GM11168 (cell line): ENCODE data around the gene ANP32B.
"Not testable (repeated sequence)": the region's sequence is repeated elsewhere in the genome, so short reads cannot be mapped to it uniquely, and the experiment has no call there.

Source experiments
- in situ Hi-C: fragments of 300-500 bp; cut with MboI; formaldehyde crosslinking; loops from one replicate; pipeline ENCODE4 v1.12.0; 2022; ENCODE audit warnings: low sequenced_read_pairs; ENCODE audit not compliant: unreplicated experiment

Gene ANP32B

DNA sequence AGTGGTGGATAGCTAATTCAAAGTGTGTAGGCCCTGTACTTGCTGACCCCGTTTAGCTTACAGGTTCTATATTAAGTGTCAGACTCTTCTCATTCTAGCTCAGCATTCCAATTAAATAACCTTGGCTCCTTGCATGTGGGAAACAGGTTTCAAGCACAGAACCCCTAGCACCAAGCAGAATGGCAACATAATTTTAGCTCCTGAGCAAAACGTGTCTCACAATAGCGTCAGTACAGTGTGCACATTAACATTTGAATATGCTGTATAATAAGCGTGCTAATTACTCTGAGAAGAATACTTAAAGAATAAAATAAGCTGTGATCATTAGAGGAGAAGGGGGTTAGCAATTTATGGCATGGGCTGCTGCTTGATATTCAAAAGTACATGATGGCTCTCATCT is 21.0 kb upstream of the ANP32B start:
- in situ Hi-C loops = no loop called here

DNA sequence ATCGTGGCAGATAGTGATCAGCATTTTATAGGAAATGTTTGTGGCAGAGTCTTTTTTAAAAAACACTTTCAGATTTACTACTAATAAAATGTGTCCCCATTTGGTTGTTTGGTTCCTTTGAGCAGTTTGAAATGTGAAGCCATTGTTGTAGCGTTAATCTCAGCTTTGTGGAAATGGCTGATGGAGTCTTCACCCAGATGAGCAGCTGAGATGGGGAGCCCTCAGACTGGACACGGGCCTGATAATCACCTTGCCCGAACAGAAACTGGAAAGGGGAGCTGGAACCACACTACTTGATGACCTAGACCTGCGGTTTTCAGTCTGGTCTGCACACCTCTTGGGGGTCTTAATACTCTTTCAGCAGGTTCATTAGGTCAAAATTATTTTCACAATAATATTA is 20.6 kb upstream of the ANP32B start:
- in situ Hi-C loops = no loop called here

DNA sequence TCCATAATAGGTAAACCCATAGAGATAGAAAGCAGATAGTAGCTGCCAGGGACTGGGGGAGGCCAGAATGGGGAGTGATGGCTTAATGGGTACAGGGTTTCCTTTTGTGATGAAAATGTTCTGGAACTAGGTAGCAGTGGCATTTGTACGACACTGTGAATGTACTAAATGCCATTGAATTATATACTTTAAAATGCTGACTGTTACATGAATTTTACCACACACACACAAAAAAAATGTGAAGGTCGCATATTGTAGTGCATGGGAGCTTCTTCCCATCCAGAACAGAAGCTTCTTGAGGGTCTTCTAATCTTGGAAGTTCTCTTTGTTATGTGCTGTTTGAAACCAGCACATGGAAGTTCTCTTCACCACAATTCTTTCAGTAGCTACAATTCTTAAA is 19.9 kb upstream of the ANP32B start:
- in situ Hi-C loops = no loop called here

DNA sequence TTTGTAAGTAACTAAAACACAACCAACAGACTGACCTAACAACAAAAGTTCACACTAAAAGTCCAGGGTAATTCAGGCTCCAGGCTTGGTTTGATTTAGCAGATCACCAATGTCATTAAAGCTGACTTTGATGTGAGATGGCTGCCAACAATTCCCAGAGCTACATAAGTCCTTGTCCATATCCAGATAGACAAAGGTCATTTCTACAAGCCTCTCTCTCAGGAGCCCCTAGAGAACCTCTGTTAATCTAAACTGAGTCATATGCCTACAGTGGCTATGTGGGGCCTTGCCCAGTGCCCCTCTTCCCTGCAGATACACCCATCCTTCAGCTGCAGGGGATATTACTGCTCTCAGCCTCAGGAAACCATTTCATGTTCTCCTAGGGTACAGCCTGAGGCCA is 18.2 kb upstream of the ANP32B start:
- in situ Hi-C loops = no loop called here

DNA sequence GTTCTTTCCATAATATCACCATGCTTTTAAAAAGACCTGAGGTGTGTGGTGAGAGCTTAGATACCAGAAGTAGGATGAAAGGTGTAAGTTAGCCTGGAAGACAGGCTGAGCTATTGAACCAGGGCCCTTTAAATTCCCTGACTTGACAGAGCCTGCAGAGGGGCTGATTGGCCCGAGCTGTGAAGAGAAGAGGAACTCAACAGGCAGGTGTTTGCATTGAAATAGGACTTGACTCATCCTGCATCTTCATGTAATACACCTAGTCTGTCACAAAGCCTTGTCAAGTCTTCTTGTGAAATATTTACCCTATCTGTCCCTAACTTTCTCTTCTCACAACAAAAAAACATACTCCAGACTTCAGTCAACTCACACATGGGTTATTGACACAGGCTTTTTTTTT is 16.6 kb upstream of the ANP32B start:
- in situ Hi-C loops = no loop called here

DNA sequence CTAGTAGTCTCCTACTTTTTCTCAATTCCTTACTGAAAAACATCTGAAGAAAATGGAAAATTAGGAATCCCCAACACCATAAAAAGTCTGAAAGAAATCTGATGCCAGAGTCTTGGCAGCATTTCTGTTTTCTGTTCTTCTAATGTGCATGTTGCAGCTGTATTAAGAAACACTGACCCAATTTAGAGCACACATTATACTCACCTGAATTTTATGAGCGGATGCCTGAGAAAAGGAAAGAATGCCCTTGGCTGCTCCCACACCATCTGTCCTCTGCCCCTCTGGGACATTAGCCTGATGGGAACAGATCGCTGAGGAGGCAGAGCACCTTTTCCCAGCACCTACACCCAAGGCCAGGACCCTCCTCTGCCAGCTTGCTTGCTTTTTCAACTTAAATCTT is 14.1 kb upstream of the ANP32B start:
- in situ Hi-C loops = no loop called here

DNA sequence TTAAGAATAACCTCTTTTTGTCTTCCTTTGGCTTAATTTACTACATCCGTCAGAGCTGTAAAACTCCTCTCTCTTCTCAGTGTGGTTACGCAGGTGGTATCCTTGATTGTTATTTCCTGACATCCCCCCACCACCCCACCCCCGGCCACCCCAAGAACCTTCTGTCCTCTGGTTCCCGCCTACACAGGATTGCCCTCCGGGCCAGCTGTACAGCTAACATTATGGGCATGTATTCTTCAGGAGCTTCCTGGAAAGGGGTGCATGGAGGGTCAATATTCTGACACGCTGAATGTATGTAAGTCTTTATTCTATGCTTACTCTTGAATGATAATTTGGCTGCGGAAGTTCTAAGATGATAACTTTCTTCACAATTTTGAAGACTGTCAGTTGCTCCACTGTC is 13.0 kb upstream of the ANP32B start:
- in situ Hi-C loops = no loop called here

DNA sequence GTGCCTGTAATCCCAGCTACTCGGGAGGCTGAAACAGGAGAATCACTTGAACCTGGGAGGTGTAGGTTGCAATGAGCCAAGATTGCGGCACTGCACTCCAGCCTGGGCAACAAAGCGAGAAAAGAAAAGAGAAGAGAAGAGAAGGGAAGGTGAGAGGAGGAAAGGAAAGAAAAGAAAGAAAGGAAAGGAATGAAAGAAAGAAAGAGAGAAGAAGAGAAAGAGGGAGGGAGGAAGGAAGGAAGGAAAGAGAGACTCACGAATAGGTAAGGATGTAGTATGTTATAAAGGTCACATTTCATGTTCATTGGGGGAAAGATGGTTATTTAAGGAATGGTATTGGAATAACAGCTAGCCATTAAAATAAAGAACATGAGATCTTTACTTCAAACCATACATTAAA is 10.4 kb upstream of the ANP32B start:
- in situ Hi-C loops = no loop called here

DNA sequence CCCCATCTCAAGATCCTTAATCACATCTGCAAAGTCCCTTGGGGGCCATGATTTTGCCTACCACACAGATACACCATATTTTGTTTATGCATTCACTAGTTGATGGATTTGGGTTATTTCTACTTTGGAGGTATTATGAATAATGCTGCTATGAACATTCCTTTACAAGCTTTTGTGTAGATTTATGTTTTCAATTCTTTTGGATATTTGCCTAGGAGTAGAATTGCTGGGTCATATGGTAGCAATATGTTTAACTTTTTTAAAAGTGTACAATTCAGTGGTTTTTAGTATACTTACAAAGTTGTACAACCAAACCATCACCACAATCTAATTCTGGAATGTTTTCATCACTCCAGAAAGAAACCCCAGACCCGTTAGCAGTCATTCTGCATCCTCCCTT is 7.8 kb upstream of the ANP32B start:
- in situ Hi-C loops = no loop called here

DNA sequence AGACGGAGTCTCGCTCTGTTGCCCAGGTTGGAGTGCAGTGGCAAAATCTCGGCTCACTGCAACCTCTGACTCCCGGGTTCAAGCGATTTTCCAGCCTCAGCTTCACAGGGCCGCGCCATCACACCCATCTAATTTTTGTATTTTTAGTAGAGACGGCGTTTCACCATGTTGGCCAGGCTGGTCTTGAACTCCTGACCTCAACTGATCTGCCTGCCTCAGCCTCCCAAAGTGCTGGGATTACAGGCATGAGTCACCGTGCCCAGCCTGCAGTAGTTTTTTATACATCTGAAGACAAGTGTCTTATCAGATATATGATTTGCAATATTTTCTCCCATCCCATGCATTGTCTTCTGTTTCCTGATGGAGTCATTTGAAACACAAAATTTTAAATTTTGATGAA is 6.5 kb upstream of the ANP32B start:
- in situ Hi-C loops = not testable (repeated sequence)

DNA sequence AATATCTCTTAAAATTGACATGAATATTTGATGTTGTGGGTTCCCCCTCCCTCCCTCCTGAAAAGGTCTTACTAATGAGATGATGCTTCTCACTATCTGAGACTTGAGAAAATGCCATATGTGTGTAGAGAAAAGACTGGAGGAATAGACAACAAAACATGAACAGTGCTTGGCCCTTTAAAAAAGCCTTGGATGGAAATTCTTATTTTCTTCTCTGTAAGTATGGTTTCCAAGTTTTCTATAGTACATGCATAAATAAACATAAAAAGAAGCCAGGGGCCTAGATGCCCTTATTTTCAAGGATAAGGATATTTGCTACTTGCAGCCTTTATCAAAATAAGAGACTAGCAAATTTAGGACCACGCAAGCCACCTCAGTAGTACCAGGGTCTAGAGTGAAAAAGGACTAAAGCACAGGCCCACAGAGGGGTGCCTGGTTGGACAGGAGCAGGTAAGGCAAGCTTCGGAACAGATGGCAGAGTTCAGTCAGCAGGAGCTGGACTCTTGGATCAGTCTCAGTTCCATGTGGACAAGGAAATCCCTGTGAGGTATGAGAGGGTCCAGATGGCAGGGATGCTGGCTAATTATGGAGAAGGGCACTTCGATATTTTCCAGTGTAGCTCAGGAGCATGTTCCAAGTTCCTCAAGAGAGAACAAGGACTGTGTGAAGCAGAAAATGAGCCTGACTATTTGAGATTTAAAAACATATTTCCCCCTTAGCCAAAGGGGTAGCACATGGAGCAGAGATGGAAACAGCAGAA is 4.6 kb upstream of the ANP32B start:
- in situ Hi-C loops = no loop called here

DNA sequence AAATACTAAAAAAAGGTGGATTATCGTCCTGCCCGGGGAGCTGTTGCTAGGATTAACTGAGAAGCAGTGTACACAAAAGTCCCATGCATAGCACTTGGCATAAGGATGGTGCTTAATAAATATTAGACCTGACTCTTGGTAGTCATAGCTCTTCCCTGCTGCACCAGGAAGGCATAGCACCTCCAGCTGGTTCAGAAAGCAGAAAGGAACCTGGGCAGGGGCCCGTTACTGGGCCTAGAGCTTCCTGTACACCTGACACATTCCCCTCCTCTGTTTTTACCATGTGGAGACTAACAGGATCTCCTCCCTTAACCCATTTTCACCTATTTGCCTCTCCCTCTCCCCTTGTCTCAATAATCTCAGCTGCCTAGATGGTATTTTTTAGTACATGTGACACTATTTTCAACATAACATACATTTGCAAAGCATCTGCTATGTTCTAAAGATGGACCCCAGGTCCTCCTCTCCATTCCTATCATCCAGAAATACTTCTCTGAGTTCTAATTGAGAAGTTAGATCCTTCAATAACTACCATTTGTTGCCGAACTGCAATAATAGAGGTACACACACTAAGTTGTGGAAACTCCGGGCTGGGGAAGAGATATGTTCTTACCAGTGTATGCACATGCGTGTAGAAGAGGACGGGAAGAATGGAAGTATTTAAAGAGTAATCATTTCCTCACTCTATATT is 3.2 kb upstream of the ANP32B start:
- in situ Hi-C loops = no loop called here

DNA sequence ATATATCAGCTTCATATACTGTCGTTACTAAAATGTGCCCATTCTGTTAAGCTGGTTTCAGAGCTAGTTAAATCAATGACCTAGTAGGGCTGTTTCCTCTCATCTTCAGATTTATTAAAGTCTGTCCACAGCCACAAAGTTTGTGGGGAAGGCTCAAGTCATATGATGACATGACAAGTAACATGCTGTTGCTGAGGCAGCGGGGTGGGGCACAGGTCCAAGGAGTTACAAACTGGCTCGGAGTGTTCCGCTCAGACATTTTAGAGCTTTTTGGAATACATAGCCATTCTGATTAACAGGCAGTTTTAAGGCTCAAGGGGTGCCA is 2.7 kb upstream of the ANP32B start:
- in situ Hi-C loops = no loop called here

DNA sequence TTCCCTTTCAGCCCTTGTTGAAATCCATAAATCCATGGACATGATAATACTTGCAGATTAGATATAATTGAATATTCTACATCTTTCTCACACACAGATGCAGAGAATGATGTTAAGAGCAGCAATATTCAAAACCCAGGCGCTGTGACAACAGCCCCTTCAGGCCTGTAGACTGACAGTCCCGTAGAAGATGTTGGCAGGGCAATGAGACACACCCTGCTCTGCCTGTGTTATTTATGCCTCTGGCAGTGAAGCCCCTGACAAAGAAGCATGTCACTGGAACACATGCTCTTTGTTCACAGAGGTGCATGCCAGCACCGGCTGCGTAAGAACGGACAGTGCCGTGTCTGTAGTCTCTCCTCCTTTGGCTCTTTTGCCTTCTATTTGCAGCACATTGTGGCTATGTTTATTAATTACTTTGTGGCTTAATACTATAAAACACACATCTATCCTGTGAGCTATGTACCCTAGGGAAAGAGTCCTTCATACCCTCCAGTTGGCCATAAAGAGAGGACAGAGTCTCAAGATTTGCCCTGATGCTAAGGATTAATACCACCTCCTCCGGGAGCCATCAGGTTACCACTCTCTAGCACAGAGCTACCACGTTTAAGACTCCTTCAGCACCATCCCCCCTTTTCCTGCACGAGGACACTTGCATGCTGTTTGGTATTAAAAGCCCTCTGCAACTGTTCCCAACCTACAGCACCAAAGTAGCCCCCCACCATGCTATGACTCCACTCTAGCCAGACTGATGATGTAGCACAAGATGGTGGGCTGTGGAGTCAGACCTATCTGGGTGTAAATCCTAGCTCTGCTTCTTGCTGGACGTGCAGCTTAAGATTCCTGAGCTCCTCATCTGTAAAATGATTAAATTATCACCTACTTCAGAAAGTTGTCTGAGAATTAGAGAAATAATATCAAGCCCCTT is 2.0 kb upstream of the ANP32B start:
- in situ Hi-C loops = no loop called here

DNA sequence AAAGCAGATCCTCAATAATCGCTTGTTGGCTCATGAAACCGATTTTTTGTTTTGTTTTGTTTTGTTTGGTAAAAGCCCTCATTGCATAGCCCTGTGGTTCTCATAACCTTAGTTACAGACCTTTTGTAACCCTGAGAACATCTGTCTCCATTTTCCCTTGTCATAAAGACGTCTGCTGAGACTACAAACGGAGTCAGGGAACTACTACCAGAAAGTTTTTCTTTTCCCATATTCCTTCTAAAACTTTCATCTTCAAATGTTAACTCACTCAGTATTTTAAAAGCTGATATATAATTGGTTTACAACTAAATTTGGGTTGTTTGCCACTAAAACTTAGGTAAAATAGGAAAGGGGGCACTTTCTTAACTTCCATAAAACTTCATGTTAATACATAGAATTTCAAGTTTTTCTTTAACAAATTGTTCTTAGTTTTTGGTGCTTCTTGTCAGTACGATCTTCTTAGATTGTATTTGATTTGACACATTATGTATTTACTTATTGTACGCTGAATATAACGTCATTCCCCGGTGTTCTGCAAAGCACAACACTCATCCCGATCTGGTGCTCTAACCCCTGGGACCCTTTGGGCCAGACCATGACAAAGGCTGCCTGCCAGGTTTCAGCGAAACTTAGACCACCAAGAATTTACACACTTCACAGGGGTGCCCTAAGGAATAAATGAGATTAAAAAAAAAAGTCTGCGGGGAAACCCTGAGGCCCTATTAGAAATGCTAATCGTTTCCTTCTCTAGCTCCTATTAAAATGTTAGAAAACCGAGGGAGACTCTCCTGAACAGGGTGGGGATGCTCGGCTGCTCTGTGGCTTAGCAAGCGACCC is 1.1 kb upstream of the ANP32B start:
- in situ Hi-C loops = no loop called here

DNA sequence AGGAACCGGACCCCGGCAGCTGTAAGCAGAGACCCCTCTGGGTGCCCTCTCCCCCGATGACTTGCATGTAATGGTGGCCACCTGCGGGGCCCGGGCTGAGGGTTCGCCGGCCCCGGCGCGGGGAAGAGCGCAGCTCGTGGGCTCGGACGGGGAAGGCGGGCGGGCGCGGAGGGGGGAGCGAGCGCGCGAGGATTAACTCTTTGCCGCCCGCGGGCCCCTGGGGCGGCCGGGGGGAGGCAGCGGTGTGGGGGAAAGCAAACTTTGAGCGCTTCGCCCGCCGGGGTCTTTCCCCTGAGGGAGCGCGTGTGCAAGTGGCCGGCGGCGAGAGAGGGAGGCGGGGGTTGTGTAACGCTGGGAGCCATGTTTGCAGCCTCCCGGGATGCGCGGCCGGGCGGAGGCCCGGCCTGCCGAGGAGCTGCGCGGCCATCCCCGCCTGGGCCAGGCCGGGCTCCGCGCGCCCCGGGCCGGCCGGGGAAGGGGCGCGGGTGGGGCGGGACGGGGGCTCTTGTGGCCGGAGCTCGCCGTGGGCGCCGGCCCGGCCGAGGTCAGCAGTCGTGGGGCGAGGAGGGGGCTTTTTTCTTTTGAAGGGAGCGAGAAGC is 547 bp downstream of the ANP32B start:
- in situ Hi-C loops = no loop called here

DNA sequence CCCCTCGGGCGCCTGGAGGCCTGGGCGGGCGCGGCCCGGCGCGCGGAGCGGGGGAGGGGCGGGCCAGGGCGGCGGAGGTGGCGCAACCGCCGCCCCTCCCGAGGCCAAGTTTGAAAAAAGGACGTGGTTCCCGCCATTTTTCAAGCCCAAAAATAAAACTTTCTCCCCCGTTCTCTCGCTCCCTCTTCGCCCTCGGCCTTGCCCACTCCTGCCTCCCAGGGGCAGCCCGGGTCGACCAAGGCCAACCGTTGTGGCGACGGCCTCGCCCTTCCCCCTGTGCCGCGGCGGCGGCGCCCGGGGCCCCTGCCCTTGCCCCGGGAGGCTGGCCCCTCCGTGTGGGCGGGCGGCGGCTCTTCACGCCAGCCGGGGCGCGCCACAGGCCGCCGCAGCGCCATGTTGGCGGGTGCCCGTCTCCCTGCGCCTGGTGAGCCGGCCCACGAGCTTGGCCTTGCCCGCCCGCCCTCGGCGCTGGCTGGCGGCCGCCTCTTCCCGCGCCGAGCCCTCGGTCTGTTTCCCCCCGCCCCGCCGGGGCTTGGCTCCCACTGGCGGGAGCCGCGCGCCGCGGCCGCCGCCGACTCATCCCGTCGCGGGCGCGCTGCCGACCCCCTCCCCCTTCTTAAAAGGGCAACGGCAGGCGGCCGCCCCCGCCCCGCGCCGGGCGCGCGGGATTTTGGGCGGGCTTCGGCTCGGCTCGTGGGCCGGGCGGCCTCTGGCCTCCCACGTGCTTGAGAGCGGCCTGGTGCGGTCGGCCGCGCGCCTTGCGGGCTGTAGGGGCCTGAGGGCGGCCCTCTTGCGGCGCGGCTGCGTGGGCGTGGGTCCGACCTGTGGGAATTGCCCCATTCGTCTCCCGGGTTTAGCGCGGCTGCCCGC is 1.3 kb downstream of the ANP32B start:
- in situ Hi-C loops = no loop called here

DNA sequence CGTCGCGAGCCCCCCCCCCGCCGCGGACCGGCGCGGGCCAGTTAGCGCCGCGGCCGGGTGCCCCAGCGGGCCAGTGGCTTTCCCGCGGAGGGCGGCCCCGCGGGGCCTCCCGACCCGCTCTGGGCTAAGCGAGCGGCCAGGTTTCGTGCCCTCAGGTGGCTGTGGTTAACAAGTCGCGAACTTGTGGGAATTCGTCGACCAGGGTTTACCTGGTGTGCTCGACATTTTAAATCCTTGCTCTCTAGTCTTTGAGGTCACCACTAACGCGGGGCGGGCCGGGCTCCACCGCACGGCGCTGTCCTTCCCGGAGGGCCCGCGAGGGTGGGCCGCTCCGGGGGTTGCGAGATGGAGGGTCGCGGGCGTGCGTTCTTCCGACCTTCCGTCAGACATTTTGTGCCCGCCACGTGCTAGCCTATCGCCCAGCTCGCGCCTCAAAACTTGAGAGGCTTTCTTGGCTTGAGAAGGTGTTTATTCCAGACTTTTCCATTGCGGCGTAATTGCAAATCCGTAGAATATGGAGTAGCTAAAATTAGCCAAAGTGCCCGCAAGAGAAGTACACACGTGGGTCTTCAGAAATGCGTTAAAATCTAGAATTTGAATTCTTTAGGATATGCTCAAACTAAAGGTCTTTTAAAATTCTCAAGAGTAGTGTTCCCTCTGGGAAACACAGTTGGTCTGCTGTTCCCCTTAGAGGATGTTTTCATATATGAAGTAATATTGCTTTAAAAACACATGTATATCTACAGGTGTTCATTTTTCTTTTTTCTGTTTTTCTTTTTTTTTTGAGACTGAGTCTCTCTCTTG is 2.1 kb downstream of the ANP32B start:
- in situ Hi-C loops = no loop called here
